K562 (cell line): Measurements from ENCODE around the gene MRPL32. TPM values are rescaled to one million over a fixed set of nuclear protein-coding genes. Genes with fewer than 3 reads are reported as not detected.

Experiments used
- ATAC-seq: fragments of 200-7000 bp; cut with Tn5 transposase; 3 replicates; pipeline ENCODE4 v1.9.1; 2020; ENCODE audit warnings: moderate library complexity
- BruUV-seq: library from RNA; stranded (reverse); fragments of 400-500 nt; replicated peaks from 2 replicates; lab custom pipeline; 2021; lab: Mats Ljungman, UMichigan
- CTCF ChIA-PET: fragments of 300-600 bp; formaldehyde crosslinking; extraction: SDS; loops from one replicate; lab custom pipeline; 2021; ENCODE audit warnings: low intra/inter-chr PET ratio; lab: Yijun Ruan, JAX
- POLR2A ChIA-PET: fragments of 300-600, 350-650 bp; sonication (Branson Sonifier 250); formaldehyde crosslinking; extraction: SDS; loops from one replicate; lab custom pipeline; 2021; ENCODE audit warnings: antibody characterized with exemption, inconsistent platforms; lab: Yijun Ruan, JAX
- DNase-seq, 4 experiments: peaks; one replicate each; pipeline versions ENCODE4 v3.0.0 to v3.0.0-alpha.2; 2011 to 2018; ENCODE audit warnings: low spot score in 3 of 4, mixed read lengths in 3 of 4; ENCODE audit errors: extremely low read depth in 1 of 4
- FAIRE-seq: peaks from 2 replicates; lab custom pipeline; 2011; peaks lifted over from hg19 to GRCh38; lab: Jason Lieb, UNC
- H2AFZ ChIP-seq: 2 replicates; pipeline ENCODE4 v1.6.0; 2011; ENCODE audit warnings: low read depth, low read length, control low read depth, inconsistent platforms
- H3K27ac ChIP-seq: fragments of 200-600 bp; 3 replicates; pipeline ENCODE4 v1.8.0; 2011; ENCODE audit warnings: low read depth, mild to moderate bottlenecking, control low read depth, inconsistent platforms, low read length, moderate library complexity, mixed read lengths; ENCODE audit errors: extremely low read depth
- H3K27me3 ChIP-seq, 2 experiments: fragments of 300-600 bp in 1 of 2; 2 replicates in 1 of 2; 3 replicates in 1 of 2; pipeline versions ENCODE4 v1.6.0 to v1.8.0; 2011; ENCODE audit warnings: inconsistent platforms in 2 of 2, low read length in 2 of 2, mild to moderate bottlenecking in 1 of 2, mixed read lengths in 1 of 2, moderate library complexity in 1 of 2; ENCODE audit not compliant: control insufficient read depth in 2 of 2, insufficient read depth in 2 of 2
- H3K36me3 ChIP-seq: fragments of 300-600 bp; 3 replicates; pipeline ENCODE4 v1.8.0; 2011; ENCODE audit warnings: mild to moderate bottlenecking, low read length, inconsistent platforms; ENCODE audit not compliant: control insufficient read depth, insufficient read depth
- H3K4me1 ChIP-seq, 2 experiments: fragments of 200-600 bp in 1 of 2; replicated peaks in 1 of 2; 2 replicates in 1 of 2; 3 replicates in 1 of 2; pipeline versions ENCODE4 v1.5.1 to v1.8.0; 2011; ENCODE audit warnings: inconsistent platforms in 2 of 2, low read length in 2 of 2, mild to moderate bottlenecking in 1 of 2, mixed read lengths in 1 of 2, moderate library complexity in 1 of 2; ENCODE audit not compliant: control insufficient read depth in 2 of 2, insufficient read depth in 2 of 2
- H3K4me2 ChIP-seq: 2 replicates; pipeline ENCODE4 v1.6.1; 2011; ENCODE audit warnings: low read length, control low read depth, inconsistent platforms, mixed read lengths; ENCODE audit not compliant: insufficient read depth
- H3K4me3 ChIP-seq: fragments of 200-600 bp; sonication (generic), shearing (Covaris generic); 2 replicates; pipeline ENCODE4 v1.5.1; 2016; ENCODE audit warnings: control low read depth, inconsistent platforms
- H3K79me2 ChIP-seq: fragments of 200-600 bp; 3 replicates; pipeline ENCODE4 v1.8.0; 2011; ENCODE audit warnings: low read length, inconsistent platforms; ENCODE audit not compliant: control insufficient read depth, insufficient read depth
- H3K9ac ChIP-seq, 2 experiments: 2 replicates each; pipeline versions ENCODE4 v1.6.0 to v1.6.1; 2011; ENCODE audit warnings: low read depth in 2 of 2, low read length in 2 of 2, control low read depth in 1 of 2, inconsistent platforms in 1 of 2, mild to moderate bottlenecking in 1 of 2, mixed read lengths in 1 of 2; ENCODE audit not compliant: insufficient read depth in 1 of 2
- H3K9me1 ChIP-seq: one replicate; pipeline ENCODE4 v1.6.0; 2011; ENCODE audit warnings: inconsistent platforms, mild to moderate bottlenecking, low read length, moderate library complexity; ENCODE audit not compliant: control insufficient read depth, insufficient read depth
- H3K9me3 ChIP-seq: replicated peaks from 2 replicates; pipeline ENCODE4 v1.5.1; 2011; ENCODE audit warnings: low read depth, low read length, inconsistent platforms; ENCODE audit not compliant: control insufficient read depth, insufficient read depth
- H4K20me1 ChIP-seq: replicated peaks from 2 replicates; pipeline ENCODE4 v1.6.1; 2011; ENCODE audit warnings: low read length, inconsistent platforms, mixed read lengths; ENCODE audit not compliant: control insufficient read depth, insufficient read depth
- AFF1 ChIP-seq, 2 experiments: fragments of 450-650 bp; IDR thresholded peaks; 2 replicates each; pipeline ENCODE4 v1.6.1; 2018; ENCODE audit warnings: mild to moderate bottlenecking in 2 of 2, low read depth in 1 of 2; ENCODE audit not compliant: partially characterized antibody in 2 of 2
- EP400 ChIP-seq: fragments of 450-650 bp; IDR thresholded peaks from 2 replicates; pipeline ENCODE4 v1.6.1; 2017; ENCODE audit warnings: antibody characterized with exemption, mild to moderate bottlenecking, moderate library complexity
- HDGF ChIP-seq: fragments of 450-650 bp; IDR thresholded peaks from 2 replicates; pipeline ENCODE4 v1.6.1; 2016
- KAT7 ChIP-seq: sonication (generic); formaldehyde crosslinking; IDR thresholded peaks from 2 replicates; pipeline ENCODE4 v1.8.0; 2022; ENCODE audit warnings: missing genetic modification reagents, mild to moderate bottlenecking, borderline replicate concordance
- MAX ChIP-seq: sonication (generic); formaldehyde crosslinking; IDR thresholded peaks from 2 replicates; pipeline ENCODE4 v1.9.0; 2022; ENCODE audit warnings: mild to moderate bottlenecking, missing genetic modification reagents
- MAZ ChIP-seq, 2 experiments: fragments of 450-650 bp in 1 of 2; sonication (generic) in 1 of 2; formaldehyde crosslinking; IDR thresholded peaks in 1 of 2; conservative IDR thresholded peaks in 1 of 2; 2 replicates each; pipeline versions ENCODE4 v1.4.0 to v1.5.0; 2020; ENCODE audit warnings: mild to moderate bottlenecking in 1 of 2, missing genetic modification reagents in 1 of 2
- MTA1 ChIP-seq: fragments of 450-650 bp; IDR thresholded peaks from 2 replicates; pipeline ENCODE4 v1.6.1; 2017; ENCODE audit warnings: borderline replicate concordance
- NFIC ChIP-seq: fragments of 450-650 bp; IDR thresholded peaks from 2 replicates; pipeline ENCODE4 v1.6.1; 2017; ENCODE audit warnings: mild to moderate bottlenecking, inconsistent platforms
- ZNF134 ChIP-seq: fragments of 250-450 bp; sonication (Bioruptor Pico); conservative IDR thresholded peaks from 2 replicates; pipeline ENCODE4 v1.4.0; 2020
- WGBS: fragments of 100-300 bp; shearing (Covaris generic); methylation state at CpG from one replicate; pipeline ENCODE4 v1.1.6; 2016; ENCODE audit warnings: low coverage, mixed read lengths; ENCODE audit not compliant: insufficient coverage; ENCODE audit errors: missing lambda C conversion rate; 5-methylcytosine and 5-hydroxymethylcytosine counted together
- in situ Hi-C: fragments of 300-500 bp; cut with MboI; formaldehyde crosslinking; loops from 4 replicates; pipeline ENCODE4 v1.15.0; 2018; ENCODE audit warnings: inconsistent platforms, mixed read lengths
- intact Hi-C: fragments of 100-400 bp; cut with micrococcal nuclease; formaldehyde crosslinking; loops from 2 replicates; pipeline ENCODE4 v1.14.2; 2022
- polyA plus RNA-seq, 8 experiments: library from polyadenylated mRNA; depleted of rRNA in 4 of 8; stranded (reverse) in 5 of 8; unstranded in 3 of 8; fragments of >200 nt; fragmentation: Nextera tagmentation in 2 of 8; fragmentation: Illumina TruSeq in 1 of 8; extraction: Ambion mirVana in 2 of 8; extraction: Trizol in 1 of 8; gene quantifications; 2 replicates each; pipeline versions ENCODE4 v1.2.1 to v1.2.3, GENCODE V29; 2011 to 2014; ENCODE audit warnings: inconsistent platforms in 1 of 8, missing spikeins in 1 of 8
- total RNA-seq, 7 experiments: library from RNA; depleted of rRNA in 6 of 7; stranded (reverse); fragments of >200 nt in 6 of 7; fragmentation: Illumina TruSeq in 2 of 7; extraction: Trizol in 2 of 7; gene quantifications; 2 replicates each; pipeline versions ENCODE4 v1.2.1 to v1.2.3, GENCODE V29; 2011 to 2021; ENCODE audit warnings: low replicate concordance in 1 of 7

The MRPL32 gene
- total and polyA plus RNA-seq, 9 of the 15 experiments (the other 6 are each of a cell fraction or from before 2014, with no cell fraction given) = 75.5 to 351 (median 138) TPM

GRCh38 chr7:42932811-42933591 lies 825 bp downstream of the MRPL32 start:
- intact Hi-C loops = no loop called here
- Histone ChIP-seq H3K79me2 (peaks cover 81% of the 10 kb centered on the region), H3K9me3 (no peaks in the 10 kb centered on the region), H3K27ac (peak overlapping the region; percentile 89), H3K9ac (peak overlapping the region; percentile 93 to 98), H3K4me3 (peak overlapping the region; percentile 85), H3K36me3 (peaks cover 63% of the 10 kb centered on the region), H3K9me1 (no peaks in the 10 kb centered on the region), H4K20me1 (peaks cover 13% of the 10 kb centered on the region; the same call in 1 of the 2 replicates), H3K27me3 (no peaks in the 10 kb centered on the region), H3K4me2 (peak overlapping the region; percentile 94), H3K4me1 (peaks cover 0 to 13% of the 10 kb centered on the region in 2 experiments; a peak in 4 of 5 replicates), H2AFZ (peak overlapping the region; percentile 80)
- ChIA-PET POLR2A (interaction anchor here (0.5 to 3.3 kb wide), 11 partner anchors 8 to 902 kb away, joined by 3 to 18 read pairs (median 5); no protein-coding TSS in a partner anchor), CTCF (no interaction called here)
- TF ChIP-seq AFF1 (IDR thresholded peaks at IDR 0.05; ENCODE audit: low read depth in 1 of 2, partially characterized antibody in 2 of 2) (peak in 1 of 2 experiments; percentile 18), KAT7 (CRISPR knock-in tag) (0 out of 2 replicates have a peak, but pooled peaks have one; percentile 31), MAZ (CRISPR knock-in tag; conservative IDR thresholded peaks at IDR 0.05 in 1 of 2, IDR thresholded peaks at IDR 0.05 in 1 of 2) (no peak), HDGF (peak; percentile 48; the same call in 1 of the 2 replicates), MTA1 (peak; percentile 32; the same call in 1 of the 2 replicates), ZNF134 (no peak), NFIC (0 out of 2 replicates have a peak, but pooled peaks have one; percentile 1), MAX (CRISPR knock-in tag) (no peak), EP400 (peak; percentile 15; the same call in 1 of the 2 replicates)
- DNase-seq (peak in 2 of 4 experiments; percentile 36 to 49), FAIRE-seq (peak; percentile 58), ATAC-seq (peak; percentile 61)
- BruUV-seq = no TSS peak
- WGBS = 3% methylated on average over 16 of the region's 17 CpGs
- in situ Hi-C loops = loop anchor here (25.0 kb wide), 1 partner anchor 329 kb away; no protein-coding TSS in a partner anchor
